HG02884 (cell line): Measurements from ENCODE around the gene CRAT.

Experiments used
- ATAC-seq: cut with Tn5 transposase; IDR thresholded peaks from one replicate; pipeline ENCODE4 v1.9.1; 2021; ENCODE audit warnings: mild to moderate bottlenecking, moderate library complexity; ENCODE audit not compliant: unreplicated experiment

The CRAT gene

GRCh38 chr9:129068990-129069861 lies 41.4 kb downstream of the CRAT start:
- ATAC-seq = no peak

GRCh38 chr9:129068110-129068509 lies 42.5 kb downstream of the CRAT start:
- no peak for ATAC-seq

GRCh38 chr9:129064499-129064908 lies 46.1 kb downstream of the CRAT start:
- no peak for ATAC-seq

- ATAC-seq = no peak
Observed at GRCh38 chr9:129063061-129063460, 47.5 kb downstream of the CRAT start.

- ATAC-seq = no peak
Observed at GRCh38 chr9:129060991-129061390, 49.6 kb downstream of the CRAT start.

- ATAC-seq = no peak
Observed at GRCh38 chr9:129059796-129060785, 50.5 kb downstream of the CRAT start.

DNA sequence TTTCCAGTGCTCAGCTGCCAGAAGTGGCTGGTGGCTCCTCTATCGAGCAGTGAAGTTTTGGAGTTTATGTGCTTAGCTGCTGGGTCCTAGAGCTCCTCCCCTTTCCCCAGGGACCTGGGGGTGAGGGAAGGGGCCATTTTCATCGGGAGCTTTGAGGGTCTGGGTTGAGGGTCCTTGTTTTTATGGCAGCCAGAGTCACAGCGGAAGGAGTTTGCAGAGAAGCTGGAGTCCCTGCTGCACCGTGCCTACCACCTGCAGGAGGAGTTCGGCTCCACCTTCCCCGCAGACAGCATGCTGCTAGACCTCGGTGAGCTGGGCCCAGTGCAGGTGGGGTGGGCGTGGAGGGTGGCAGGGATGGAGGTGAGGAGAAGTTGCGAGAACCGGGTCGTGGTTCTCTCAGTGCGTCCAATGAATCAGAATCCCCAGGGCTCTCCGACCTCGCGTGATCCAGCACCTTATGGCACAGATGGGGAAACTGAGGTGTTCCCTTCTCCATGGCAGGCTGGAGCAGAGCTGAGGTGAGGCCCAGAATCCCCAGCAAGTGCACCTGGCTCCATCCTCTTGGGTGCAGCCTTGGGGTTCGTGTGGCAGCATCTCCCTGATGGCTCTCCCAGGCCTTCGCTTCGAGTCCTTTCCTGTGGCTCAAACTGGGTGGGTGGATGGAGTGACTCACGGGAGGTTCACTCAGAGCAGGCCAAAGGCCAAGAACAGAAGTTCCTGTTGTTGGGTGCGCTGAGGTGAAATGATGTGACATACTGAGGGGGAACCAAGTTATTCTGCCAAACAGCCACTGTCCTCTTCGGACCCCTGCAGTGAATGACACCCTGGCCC lies 51.4 kb downstream of the CRAT start:
- ATAC-seq = no peak

DNA sequence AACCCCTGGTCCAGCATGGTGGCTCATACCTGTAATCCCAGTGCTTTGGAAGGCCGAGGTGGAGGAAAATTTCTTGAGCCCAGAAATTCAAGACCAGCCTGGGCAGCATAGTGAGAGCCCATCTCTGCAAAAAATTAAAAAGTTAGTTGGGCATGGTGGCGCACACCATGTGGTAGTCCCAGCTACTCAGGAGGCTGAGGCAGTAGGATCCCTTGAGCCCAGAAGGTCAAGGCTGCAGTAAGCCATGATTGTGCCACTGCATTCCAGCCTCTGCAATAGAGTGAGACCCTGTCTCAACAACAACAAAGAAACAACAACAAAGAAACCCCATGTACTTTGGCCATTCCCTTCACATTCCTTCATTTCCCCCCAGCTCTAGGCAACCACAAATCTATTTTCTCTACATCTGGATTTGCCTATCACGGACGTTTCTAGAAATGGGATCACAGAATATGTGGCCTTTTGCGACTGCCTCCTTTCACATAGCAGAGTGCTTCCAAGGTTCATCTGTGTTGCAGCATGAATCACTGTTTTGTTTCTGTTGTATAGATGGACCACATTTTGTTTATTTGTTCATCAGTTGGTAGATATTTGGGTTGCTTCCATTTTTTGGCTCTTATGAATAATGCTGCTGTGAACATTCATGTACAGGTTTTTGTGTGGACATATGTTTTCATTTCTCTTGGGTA lies 56.3 kb downstream of the CRAT start:
- no peak for ATAC-seq

- no peak for ATAC-seq
Observed at GRCh38 chr9:129053020-129053419, 57.6 kb downstream of the CRAT start.

DNA sequence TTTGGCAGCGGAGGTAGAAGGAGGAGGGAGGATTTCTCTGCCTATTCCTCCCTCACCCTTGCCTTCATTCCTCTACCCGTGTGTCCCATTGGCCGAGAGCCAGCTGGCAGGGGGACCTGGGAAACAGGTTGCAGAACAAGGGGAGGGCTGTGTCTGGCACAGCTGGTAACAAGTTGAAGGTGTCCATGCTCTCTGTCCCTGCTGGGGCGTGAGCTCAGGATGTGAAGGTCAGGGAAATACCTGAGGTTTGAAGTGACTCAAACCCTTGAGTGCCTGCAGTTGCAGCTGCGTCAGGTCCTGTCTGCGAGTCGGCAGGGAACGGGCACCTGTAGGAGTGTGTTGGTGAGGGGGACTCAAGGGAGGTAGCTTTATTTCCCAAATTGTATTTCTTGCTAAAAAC lies 58.0 kb downstream of the CRAT start:
- no peak for ATAC-seq
